H1 (cell line): ENCODE measurements around the gene GANC. TPM values are rescaled to one million over a fixed set of nuclear protein-coding genes. Genes with fewer than 3 reads are reported as not detected.

ENCODE experiments used
- CTCF ChIA-PET: fragments of 300-600 bp; sonication (Branson Sonifier 250); formaldehyde crosslinking; loops from one replicate; lab custom pipeline; 2021; ENCODE audit not compliant: partially characterized antibody; lab: Charles Lee
- POLR2A ChIA-PET: fragments of 300-600 bp; sonication (Branson Sonifier 250); formaldehyde crosslinking; loops from one replicate; lab custom pipeline; 2021; ENCODE audit warnings: inconsistent platforms; ENCODE audit not compliant: partially characterized antibody; lab: Charles Lee
- DNase-seq, 2 experiments: peaks; one replicate each; pipeline versions ENCODE4 v3.0.0 to v3.0.0-alpha.2; 2010 to 2022; ENCODE audit warnings: low spot score in 2 of 2, low read depth in 1 of 2, mixed read lengths in 1 of 2
- FAIRE-seq: peaks from 2 replicates; lab custom pipeline; 2011; peaks lifted over from hg19 to GRCh38; lab: Jason Lieb, UNC
- H2AFZ ChIP-seq: 2 replicates; pipeline ENCODE4 v1.8.1; 2012; ENCODE audit warnings: low read length, inconsistent platforms
- H2AK5ac ChIP-seq: 2 replicates; pipeline ENCODE4 v1.6.1; 2013; ENCODE audit warnings: low read depth, low read length
- H2BK120ac ChIP-seq: replicated peaks from 2 replicates; pipeline ENCODE3; 2013; ENCODE audit warnings: low read depth, low read length, inconsistent platforms
- H2BK12ac ChIP-seq: 2 replicates; pipeline ENCODE4 v1.6.1; 2013; ENCODE audit warnings: low read depth, low read length
- H2BK15ac ChIP-seq: 2 replicates; pipeline ENCODE4 v1.6.1; 2013; ENCODE audit warnings: low read length
- H2BK20ac ChIP-seq: 2 replicates; pipeline ENCODE4 v1.6.1; 2013; ENCODE audit warnings: low read length
- H2BK5ac ChIP-seq: 2 replicates; pipeline ENCODE4 v1.6.1; 2013; ENCODE audit warnings: low read depth, low read length
- H3K14ac ChIP-seq: 2 replicates; pipeline ENCODE4 v1.6.1; 2013; ENCODE audit warnings: inconsistent platforms; ENCODE audit not compliant: insufficient read length
- H3K18ac ChIP-seq: 2 replicates; pipeline ENCODE4 v1.6.1; 2013; ENCODE audit warnings: low read length; ENCODE audit errors: extremely low read depth
- H3K23ac ChIP-seq: 2 replicates; pipeline ENCODE4 v1.6.1; 2013; ENCODE audit warnings: inconsistent platforms; ENCODE audit not compliant: insufficient read length
- H3K23me2 ChIP-seq: 2 replicates; pipeline ENCODE4 v1.6.1; 2013; ENCODE audit warnings: low read depth, low read length
- H3K27ac ChIP-seq: 2 replicates; pipeline ENCODE4 v1.6.1; 2011; ENCODE audit warnings: low read depth, low read length, inconsistent platforms
- H3K27me3 ChIP-seq, 4 experiments: replicated peaks in 1 of 4; 1 replicate in 1 of 4; 2 replicates in 3 of 4; pipeline versions ENCODE4 v1.6.1 to v1.8.1; 2011 to 2013; ENCODE audit warnings: low read length in 3 of 4, mild to moderate bottlenecking in 3 of 4, inconsistent platforms in 2 of 4, mixed read lengths in 2 of 4, moderate library complexity in 1 of 4; ENCODE audit not compliant: control insufficient read depth in 3 of 4, insufficient read depth in 3 of 4; ENCODE audit errors: extremely low read depth in 1 of 4
- H3K36me3 ChIP-seq, 4 experiments: 2 replicates each; pipeline versions ENCODE4 v1.6.1 to v1.8.1; 2011 to 2013; ENCODE audit warnings: mild to moderate bottlenecking in 4 of 4, low read length in 3 of 4, moderate library complexity in 2 of 4, control low read depth in 1 of 4, inconsistent platforms in 1 of 4; ENCODE audit not compliant: insufficient read depth in 4 of 4, control insufficient read depth in 2 of 4
- H3K4ac ChIP-seq: replicated peaks from 2 replicates; pipeline ENCODE3; 2013; ENCODE audit warnings: low read length, low read depth, mixed read lengths, inconsistent platforms; ENCODE audit not compliant: insufficient read length
- H3K4me1 ChIP-seq, 4 experiments: replicated peaks in 1 of 4; 1 replicate in 1 of 4; 2 replicates in 3 of 4; pipeline versions ENCODE4 v1.6.1 to v1.8.1; 2011 to 2013; ENCODE audit warnings: low read length in 3 of 4, inconsistent platforms in 2 of 4, mixed read lengths in 1 of 4; ENCODE audit not compliant: insufficient read depth in 4 of 4, control insufficient read depth in 3 of 4
- H3K4me2 ChIP-seq, 2 experiments: 2 replicates each; pipeline versions ENCODE4 v1.6.1 to v1.8.1; 2011 to 2013; ENCODE audit warnings: low read depth in 2 of 2, low read length in 2 of 2, control low read depth in 1 of 2, inconsistent platforms in 1 of 2, mild to moderate bottlenecking in 1 of 2; ENCODE audit not compliant: insufficient read depth in 1 of 2
- H3K4me3 ChIP-seq, 4 experiments: fragments of 200-600, 300-600 bp in 1 of 4; sonication (generic), shearing (Covaris generic), sonication (Bioruptor Twin) in 1 of 4; 2 replicates each; pipeline versions ENCODE4 v1.5.1 to v1.8.1; 2011 to 2016; ENCODE audit warnings: low read length in 4 of 4, low read depth in 3 of 4, control low read depth in 2 of 4, inconsistent platforms in 2 of 4, mild to moderate bottlenecking in 2 of 4, mixed read lengths in 1 of 4, moderate library complexity in 1 of 4; ENCODE audit not compliant: insufficient read depth in 2 of 4; ENCODE audit errors: extremely low read depth in 1 of 4
- H3K56ac ChIP-seq: replicated peaks from 2 replicates; pipeline ENCODE3; 2013; ENCODE audit warnings: low read depth, mild to moderate bottlenecking, mixed read lengths, low read length, inconsistent platforms; ENCODE audit not compliant: insufficient read length
- H3K79me1 ChIP-seq: 2 replicates; pipeline ENCODE4 v1.6.1; 2013; ENCODE audit warnings: low read depth, low read length, control low read depth
- H3K79me2 ChIP-seq, 2 experiments: 2 replicates each; pipeline versions ENCODE4 v1.6.1 to v1.8.1; 2012 to 2013; ENCODE audit warnings: low read length in 2 of 2, mild to moderate bottlenecking in 2 of 2, inconsistent platforms in 1 of 2; ENCODE audit not compliant: insufficient read depth in 2 of 2, control insufficient read depth in 1 of 2
- H3K9ac ChIP-seq, 4 experiments: replicated peaks in 1 of 4; 1 replicate in 1 of 4; 2 replicates in 3 of 4; pipeline versions ENCODE4 v1.6.1 to v1.8.1; 2011 to 2013; ENCODE audit warnings: low read depth in 3 of 4, low read length in 3 of 4, control low read depth in 2 of 4, mild to moderate bottlenecking in 2 of 4, moderate library complexity in 2 of 4, inconsistent platforms in 1 of 4; ENCODE audit errors: extremely low read depth in 1 of 4
- H3K9me3 ChIP-seq, 2 experiments: 2 replicates each; pipeline versions ENCODE4 v1.6.1 to v1.8.1; 2012 to 2013; ENCODE audit warnings: mild to moderate bottlenecking in 2 of 2, moderate library complexity in 2 of 2, control low read depth in 1 of 2, inconsistent platforms in 1 of 2, low read depth in 1 of 2, low read length in 1 of 2, mixed read lengths in 1 of 2; ENCODE audit not compliant: insufficient read depth in 2 of 2
- H4K20me1 ChIP-seq, 2 experiments: replicated peaks in 1 of 2; 2 replicates each; pipeline versions ENCODE3 to v1.8.1; 2011 to 2013; ENCODE audit warnings: inconsistent platforms in 2 of 2, low read length in 2 of 2, mild to moderate bottlenecking in 1 of 2; ENCODE audit not compliant: insufficient read depth in 2 of 2, control insufficient read depth in 1 of 2
- H4K5ac ChIP-seq: 2 replicates; pipeline ENCODE4 v1.6.1; 2013; ENCODE audit warnings: low read length, low read depth, mixed read lengths, inconsistent platforms; ENCODE audit not compliant: insufficient read length
- H4K8ac ChIP-seq: 2 replicates; pipeline ENCODE4 v1.8.0; 2013; ENCODE audit warnings: mild to moderate bottlenecking, moderate library complexity, low read length, inconsistent platforms; ENCODE audit not compliant: insufficient read depth; ENCODE audit errors: extremely low read depth
- H4K91ac ChIP-seq: replicated peaks from 2 replicates; pipeline ENCODE3; 2013; ENCODE audit warnings: low read length, mixed read lengths, inconsistent platforms; ENCODE audit not compliant: insufficient read length
- CHD2 ChIP-seq: IDR thresholded peaks from 2 replicates; pipeline ENCODE4 v1.6.1; 2012; ENCODE audit warnings: low read length, improper control_type of control experiment
- EP300 ChIP-seq, 2 experiments: IDR thresholded peaks; 1 replicate in 1 of 2; 2 replicates in 1 of 2; pipeline ENCODE4 v1.6.1; 2011 to 2012; ENCODE audit warnings: low read depth in 2 of 2, low read length in 2 of 2, mild to moderate bottlenecking in 2 of 2, borderline replicate concordance in 1 of 2, inconsistent platforms in 1 of 2, moderate library complexity in 1 of 2
- KDM1A ChIP-seq: fragments of 200-600, 300-600 bp; sonication (generic); IDR thresholded peaks from 2 replicates; pipeline ENCODE4 v1.7.1; 2016; ENCODE audit warnings: mild to moderate bottlenecking, low read length, borderline replicate concordance
- NRF1 ChIP-seq: IDR thresholded peaks from 2 replicates; pipeline ENCODE4 v1.6.1; 2011; ENCODE audit warnings: mild to moderate bottlenecking, low read depth, low read length, improper control_type of control experiment
- RBBP5 ChIP-seq: IDR thresholded peaks from 2 replicates; pipeline ENCODE4 v1.7.1; 2012; ENCODE audit warnings: low read depth, mild to moderate bottlenecking, inconsistent platforms, low read length, moderate library complexity, borderline replicate concordance
- SAP30 ChIP-seq: fragments of 300-600 bp; sonication (generic); IDR thresholded peaks from 2 replicates; pipeline ENCODE4 v1.7.1; 2012; ENCODE audit warnings: low read length, moderate library complexity, mild to moderate bottlenecking, inconsistent platforms; ENCODE audit not compliant: insufficient read depth, insufficient replicate concordance
- SP4 ChIP-seq: IDR thresholded peaks from 2 replicates; pipeline ENCODE4 v1.6.1; 2012; ENCODE audit warnings: low read length, inconsistent platforms
- WGBS, 2 experiments: shearing (Covaris generic) in 1 of 2; methylation state at CpG; one replicate each; pipeline versions ENCODE4 v1.1.6 to v1.1.7; 2013 to 2015; ENCODE audit warnings: low lambda C conversion rate in 2 of 2, mixed read lengths in 2 of 2, inconsistent platforms in 1 of 2, low coverage in 1 of 2, missing lambda C conversion rate in 1 of 2; ENCODE audit not compliant: insufficient replicate concordance in 2 of 2, insufficient coverage in 1 of 2, insufficient read length in 1 of 2; ENCODE audit errors: extremely low coverage in 1 of 2, missing lambda C conversion rate in 1 of 2; 5-methylcytosine and 5-hydroxymethylcytosine counted together
- polyA plus RNA-seq, 7 experiments: library from polyadenylated mRNA; depleted of rRNA in 3 of 7; stranded (reverse) in 5 of 7; unstranded in 2 of 7; fragments of >200 nt in 5 of 7; fragments of 200-250 nt in 2 of 7; gene quantifications; 1 replicate in 5 of 7; 2 replicates in 1 of 7; 4 replicates in 1 of 7; pipeline versions ENCODE4 v1.2.1 to v1.2.3, GENCODE V29; 2011 to 2013; ENCODE audit warnings: missing spikeins in 2 of 7, mixed read lengths in 2 of 7
- total RNA-seq: library from RNA; stranded (reverse); fragmentation: NEBNext Ultra II Directional; extraction: Animal tissue kit (Norgen Biotek cat#: 25700); gene quantifications from 2 replicates; pipeline ENCODE4 v1.2.1, GENCODE V29; 2021
- TF ChIP-seq, protein P1 (sequence below): IDR thresholded peaks from 2 replicates; pipeline ENCODE4 v1.6.1; 2011; ENCODE audit warnings: low read length, improper control_type of control experiment
- TF ChIP-seq, protein P2 (sequence below): IDR thresholded peaks from 2 replicates; pipeline ENCODE4 v1.6.1; 2012; ENCODE audit warnings: low read length, inconsistent platforms

The GANC gene
- total and polyA plus RNA-seq, 2 of the 8 experiments (the other 6 are each of a cell fraction or from before 2014, with no cell fraction given): 6.8 to 14.4 TPM

- Histone ChIP-seq H3K23ac (no peak overlapping the region), H2BK20ac (no peak overlapping the region), H2BK120ac (no peak overlapping the region), H4K91ac (no peak overlapping the region), H2AK5ac (no peak overlapping the region), H4K8ac (no peak overlapping the region), H3K56ac (no peak overlapping the region), H3K27me3 (no peaks in the 10 kb centered on the region; a peak in 1 of 7 replicates), H3K79me2 (no peaks in the 10 kb centered on the region), H2BK15ac (no peak overlapping the region), H2BK12ac (no peak overlapping the region), H3K4me3 (no peak overlapping the region), H3K9me3 (no peaks in the 10 kb centered on the region), H3K36me3 (peaks cover 0 to 3% (median 0%) of the 10 kb centered on the region in 4 experiments; a peak in 1 of 8 replicates), H3K18ac (no peak overlapping the region), H3K4me2 (no peak overlapping the region), H3K4ac (no peak overlapping the region), H3K4me1 (no peaks in the 10 kb centered on the region), H4K5ac (no peak overlapping the region), H4K20me1 (no peaks in the 10 kb centered on the region), H2AFZ (no peak overlapping the region), H2BK5ac (no peak overlapping the region), H3K79me1 (no peaks in the 10 kb centered on the region), H3K9ac (no peak overlapping the region), H3K23me2 (0 out of 2 replicates have a peak, but pooled peaks cover 2% of the 10 kb centered on the region), H3K14ac (no peak overlapping the region), H3K27ac (no peak overlapping the region)
- DNase-seq (no peak), FAIRE-seq (no peak)
- ChIA-PET CTCF (interaction anchor here (0.5 to 1.3 kb wide), 2 partner anchors 30 to 43 kb away, joined by 3 read pairs; no protein-coding TSS in a partner anchor), POLR2A (no interaction called here)
- WGBS, 2 experiments: 92% methylated on average over 6 of the region's 6 CpGs; no CpG with 5 or more reads in 1 of the 2 experiments
- no peak for TF ChIP-seq SP4
- no peak for TF ChIP-seq EP300 (IDR thresholded peaks at IDR 0.05; ENCODE audit: borderline replicate concordance in 1 of 2, low read depth in 2 of 2, low read length in 2 of 2)
- no peak for TF ChIP-seq KDM1A
- TF ChIP-seq, protein P1, sequence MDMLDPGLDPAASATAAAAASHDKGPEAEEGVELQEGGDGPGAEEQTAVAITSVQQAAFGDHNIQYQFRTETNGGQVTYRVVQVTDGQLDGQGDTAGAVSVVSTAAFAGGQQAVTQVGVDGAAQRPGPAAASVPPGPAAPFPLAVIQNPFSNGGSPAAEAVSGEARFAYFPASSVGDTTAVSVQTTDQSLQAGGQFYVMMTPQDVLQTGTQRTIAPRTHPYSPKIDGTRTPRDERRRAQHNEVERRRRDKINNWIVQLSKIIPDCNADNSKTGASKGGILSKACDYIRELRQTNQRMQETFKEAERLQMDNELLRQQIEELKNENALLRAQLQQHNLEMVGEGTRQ: no peak
- TF ChIP-seq CHD2: no peak
- TF ChIP-seq, protein P2, sequence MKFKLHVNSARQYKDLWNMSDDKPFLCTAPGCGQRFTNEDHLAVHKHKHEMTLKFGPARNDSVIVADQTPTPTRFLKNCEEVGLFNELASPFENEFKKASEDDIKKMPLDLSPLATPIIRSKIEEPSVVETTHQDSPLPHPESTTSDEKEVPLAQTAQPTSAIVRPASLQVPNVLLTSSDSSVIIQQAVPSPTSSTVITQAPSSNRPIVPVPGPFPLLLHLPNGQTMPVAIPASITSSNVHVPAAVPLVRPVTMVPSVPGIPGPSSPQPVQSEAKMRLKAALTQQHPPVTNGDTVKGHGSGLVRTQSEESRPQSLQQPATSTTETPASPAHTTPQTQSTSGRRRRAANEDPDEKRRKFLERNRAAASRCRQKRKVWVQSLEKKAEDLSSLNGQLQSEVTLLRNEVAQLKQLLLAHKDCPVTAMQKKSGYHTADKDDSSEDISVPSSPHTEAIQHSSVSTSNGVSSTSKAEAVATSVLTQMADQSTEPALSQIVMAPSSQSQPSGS: no peak
- TF ChIP-seq NRF1: no peak
- no peak for TF ChIP-seq RBBP5
- TF ChIP-seq SAP30: no peak
Measured at GRCh38 chr15:42355291-42355690, 82.3 kb downstream of the GANC start.
